Stimulated activated naive CD4-positive, alpha-beta T cell (primary cell): ENCODE data around the gene EQTN.

Experiments
- DNase-seq, 6 experiments: peaks; one replicate each; lab custom pipeline; 2025; lab: John Stamatoyannopoulos, UW

Gene EQTN

DNA sequence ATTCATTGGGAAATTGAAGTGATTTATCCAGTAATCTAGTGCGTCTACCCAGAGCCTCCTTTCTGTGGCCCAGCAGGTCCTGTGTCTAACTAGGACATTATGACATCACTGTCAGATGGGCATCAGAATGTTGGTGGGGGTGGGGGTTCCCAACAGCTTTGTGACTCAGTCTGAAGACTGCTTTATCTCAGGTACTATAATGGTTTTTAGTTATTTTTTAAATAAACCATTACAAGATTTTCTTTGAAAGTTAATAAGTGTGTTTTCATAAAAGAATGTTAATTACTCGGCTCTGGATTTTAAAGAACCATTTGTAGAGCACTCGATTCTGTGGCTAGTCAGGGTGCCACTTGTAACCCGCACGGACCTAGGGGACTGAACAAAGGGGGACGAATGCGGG lies at the start of gene EQTN:
Gene EQTN, minus strand, starts transcription at position 101 of the 400 bp plus-strand sequence. Its CDS starts 95 bp downstream, at position 6.
- DNase-seq: no peak

DNA sequence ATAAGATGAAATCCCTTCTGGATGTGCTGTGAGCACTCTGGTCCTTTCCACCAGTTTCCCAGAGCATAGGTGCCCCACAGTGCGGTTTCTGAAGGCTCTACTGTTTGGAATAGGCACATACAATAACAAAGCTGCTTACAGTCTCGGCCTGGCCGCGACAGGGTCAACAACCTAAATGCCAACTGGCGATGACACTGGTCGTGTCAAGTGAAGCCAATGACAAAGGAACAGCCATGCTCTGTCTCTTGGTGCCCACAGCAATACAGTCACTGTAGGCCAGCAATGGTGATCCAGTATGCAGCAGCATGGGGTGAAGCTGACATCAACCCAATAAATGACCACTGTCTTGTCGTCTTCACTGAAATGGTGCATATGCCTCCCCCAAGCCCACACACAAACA lies 47.8 kb upstream of the EQTN start:
- DNase-seq: no peak

DNA sequence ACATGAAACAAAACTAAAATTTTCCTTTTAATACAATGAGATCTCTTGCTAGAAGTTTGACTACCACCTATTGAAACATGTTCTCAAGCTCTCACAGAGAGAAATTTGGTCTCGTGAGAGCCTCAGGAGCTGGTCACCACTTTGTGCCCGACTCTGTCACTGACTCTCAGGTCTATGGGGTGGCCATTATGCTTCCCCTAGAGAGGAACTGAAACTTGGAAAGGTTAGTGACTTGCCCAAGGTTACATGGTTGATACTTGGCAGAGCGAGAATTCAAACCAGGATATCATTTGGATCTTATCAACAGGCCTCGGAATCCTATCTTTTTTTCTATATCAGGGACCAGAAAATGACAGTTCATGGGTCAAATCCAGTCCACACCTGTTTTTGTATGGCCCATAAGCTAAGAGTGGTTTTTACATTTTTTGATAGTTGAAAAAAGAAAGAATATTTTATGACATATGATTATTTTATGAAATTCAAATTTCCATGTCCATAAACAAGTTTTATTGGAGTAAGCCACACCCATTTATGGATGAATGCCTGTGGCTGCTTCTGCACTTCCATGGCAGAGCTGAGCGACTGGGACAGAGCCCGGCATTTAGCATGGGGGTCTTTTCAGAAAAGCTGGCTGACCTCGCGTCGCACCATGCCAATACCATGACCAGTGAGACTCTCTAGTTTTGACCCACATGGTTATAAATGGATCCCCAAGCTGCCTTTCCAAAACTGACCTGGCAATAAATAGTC lies 44.8 kb upstream of the EQTN start:
- DNase-seq: no peak

DNA sequence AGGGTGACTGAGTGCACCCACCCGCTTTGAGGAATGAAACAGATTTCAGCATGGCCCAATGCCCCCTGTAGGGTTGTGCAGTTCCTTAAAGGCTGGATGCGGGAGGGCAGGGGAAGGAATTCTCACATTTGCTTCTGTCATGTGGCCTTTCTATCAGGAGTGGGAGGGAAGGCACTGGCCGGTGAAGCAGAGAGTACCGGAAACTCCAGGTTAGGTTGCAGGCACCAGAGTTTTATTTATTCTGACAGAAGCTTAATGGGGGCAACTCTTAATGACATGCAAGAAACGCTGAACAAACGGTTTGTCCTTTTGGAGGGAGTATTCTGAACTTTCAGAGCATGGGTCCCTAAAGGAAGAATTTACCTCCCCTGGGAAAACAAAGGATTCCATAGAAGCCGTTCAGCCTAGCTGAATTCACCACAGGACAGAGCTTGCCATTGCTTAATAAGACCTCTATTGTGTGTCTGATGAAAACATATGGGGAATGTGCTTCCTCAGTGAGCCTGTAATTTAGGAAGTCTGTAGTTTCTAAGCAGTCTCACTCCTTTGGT lies 44.1 kb upstream of the EQTN start:
- DNase-seq: no peak

DNA sequence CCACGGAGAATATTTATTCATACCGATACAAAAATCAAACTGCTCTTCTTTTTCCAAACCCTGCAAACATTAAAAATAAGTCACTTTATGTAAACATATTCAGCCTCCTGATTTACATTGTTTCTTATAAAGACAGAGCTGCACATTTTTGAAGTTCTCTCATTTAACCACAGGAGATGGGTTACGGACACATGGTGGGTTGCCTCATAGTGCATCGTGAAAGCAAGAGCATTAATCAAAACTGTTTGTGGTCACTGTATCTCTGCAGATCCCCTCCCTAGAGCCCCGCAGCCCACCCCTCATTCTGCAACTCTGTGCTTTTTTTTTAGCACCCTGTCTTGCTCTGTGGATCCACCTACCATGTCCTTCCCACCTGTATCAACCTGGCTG lies 43.3 kb upstream of the EQTN start:
- DNase-seq: no peak

DNA sequence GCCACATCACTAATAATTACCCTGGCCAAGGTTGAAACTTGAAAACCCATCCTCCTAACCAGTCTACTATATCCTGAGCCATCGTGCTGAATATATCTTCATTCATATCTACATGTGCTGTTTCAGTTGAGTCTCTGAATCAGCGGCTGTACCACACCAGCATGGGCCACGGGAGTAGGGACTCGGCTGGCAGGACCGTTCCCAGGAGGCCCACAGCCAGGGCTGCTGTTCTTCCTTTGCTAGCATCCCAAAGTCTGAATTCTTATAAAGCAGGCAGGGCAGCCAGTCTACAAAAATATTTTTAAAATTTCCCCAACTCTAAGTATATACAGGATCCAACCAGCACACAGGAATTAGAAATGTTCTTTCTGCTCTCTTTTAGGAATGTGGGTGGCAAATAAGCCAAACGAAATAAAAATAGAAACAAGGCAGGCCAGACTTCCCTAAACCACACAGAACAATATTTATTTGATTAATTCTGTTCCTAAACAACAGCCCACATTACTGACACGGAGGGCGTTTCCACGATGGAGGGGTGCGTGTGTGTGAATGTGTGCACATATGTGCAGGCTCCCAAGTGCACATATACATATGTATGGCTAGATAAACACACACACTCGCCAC lies 42.8 kb upstream of the EQTN start:
- no peak for DNase-seq

DNA sequence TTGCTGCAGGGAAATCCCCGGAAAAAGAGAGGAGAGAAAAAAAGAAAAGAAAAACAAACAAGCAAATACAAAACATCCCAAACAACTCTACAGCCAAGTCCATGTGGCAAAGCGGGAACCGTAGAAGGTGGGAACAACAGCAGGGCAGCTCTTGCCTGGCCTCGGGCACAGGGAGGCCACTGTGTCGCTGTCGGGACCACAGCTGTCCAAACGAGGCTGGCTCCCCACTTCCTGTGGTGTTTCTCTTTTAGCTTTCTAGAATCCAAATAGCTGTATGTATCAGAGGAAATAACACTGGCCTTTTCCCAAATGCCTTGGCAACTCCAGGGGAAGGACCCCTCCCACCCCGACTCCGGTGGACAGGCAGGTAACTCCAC lies 41.6 kb upstream of the EQTN start:
- DNase-seq: no peak

DNA sequence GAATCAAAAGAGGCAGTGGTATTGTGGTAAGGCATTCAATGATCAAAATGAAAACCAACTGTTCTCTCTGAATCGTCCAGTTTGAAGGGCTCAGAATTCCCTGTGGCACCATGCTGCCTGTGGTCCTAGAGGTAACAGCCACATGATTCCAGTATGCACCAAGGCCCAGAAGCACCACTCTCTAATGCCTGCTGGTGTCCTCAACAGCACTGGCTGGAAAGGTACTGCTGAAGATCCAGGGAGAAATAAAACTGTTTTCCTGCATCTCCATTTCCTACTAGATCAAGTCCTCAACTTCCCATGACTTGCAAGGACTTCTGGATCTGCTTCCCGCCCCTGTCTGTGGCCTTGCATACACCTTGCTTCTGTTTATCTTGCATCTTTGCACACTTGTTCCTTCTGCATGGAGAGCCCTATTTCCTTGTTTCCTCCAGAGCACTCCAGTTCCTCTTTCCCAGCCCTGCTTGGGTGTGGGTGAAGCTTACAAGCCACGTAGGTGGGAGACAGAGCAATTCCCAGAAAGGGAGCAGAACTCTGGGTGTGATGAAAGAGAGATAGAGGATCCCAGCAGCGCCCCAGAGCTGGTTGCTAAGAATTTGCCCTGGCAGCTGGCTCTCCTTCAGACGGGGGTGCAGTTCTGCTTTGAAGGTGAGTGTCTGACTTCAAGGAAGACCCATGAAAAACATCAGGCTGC lies 41.0 kb upstream of the EQTN start:
- no peak for DNase-seq

DNA sequence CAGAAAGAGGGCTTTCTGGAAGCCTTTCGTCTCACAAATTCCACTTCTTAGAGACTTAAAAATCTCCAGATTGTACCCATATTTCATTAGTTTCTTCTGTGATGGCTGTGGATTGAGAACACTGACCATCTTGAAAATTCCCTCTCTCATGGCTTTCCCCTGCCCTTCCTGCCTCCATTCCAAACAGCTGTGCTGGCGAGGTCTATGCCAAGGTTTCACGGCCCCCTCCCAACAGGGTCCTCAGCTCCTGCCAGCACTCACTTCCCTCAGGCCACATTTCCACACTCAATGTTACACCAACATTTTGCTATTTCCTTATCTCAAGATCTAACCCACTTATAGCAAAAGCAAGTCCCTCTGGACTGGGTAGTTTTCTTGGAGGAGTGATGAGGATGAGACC lies 40.3 kb upstream of the EQTN start:
- no peak for DNase-seq

DNA sequence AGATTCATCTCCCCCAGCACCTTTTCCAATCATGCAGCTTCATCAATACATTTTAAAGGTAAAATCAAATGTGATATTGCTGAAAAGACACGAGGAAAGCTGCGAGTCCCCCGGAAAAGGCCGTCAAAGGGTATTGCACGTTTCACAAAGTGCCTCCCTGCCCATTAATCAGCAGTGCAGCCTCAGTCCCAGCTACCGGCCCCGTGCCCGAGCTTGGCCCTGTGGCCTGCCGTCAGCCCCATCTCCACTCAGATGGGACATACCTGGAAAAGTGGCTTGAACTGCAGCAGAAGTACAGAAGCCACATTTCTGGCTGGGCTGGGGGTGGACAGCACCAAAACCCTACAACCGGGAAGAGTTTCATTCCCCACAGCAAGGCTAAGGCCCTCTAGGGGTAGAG lies 39.9 kb upstream of the EQTN start:
- DNase-seq: no peak

DNA sequence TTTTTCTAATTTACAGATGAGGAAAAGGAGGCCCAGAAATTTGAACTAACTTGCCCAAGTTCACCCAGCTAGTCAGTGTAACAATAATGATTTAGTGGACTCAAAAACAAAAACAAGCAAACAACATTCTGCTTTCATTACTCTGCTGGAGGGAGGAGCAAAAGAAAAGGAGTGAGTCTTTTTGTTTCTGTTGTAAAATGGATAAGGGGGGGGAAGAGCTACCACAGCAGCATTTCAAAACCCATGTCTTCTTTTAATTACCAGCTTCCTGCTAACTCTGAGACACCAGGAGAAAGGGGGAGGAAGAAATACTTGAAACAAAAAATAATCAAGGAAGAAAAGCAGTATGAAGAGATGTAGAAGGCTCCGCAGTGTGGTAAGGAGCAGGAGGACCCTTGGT lies 39.2 kb upstream of the EQTN start:
- DNase-seq: no peak

DNA sequence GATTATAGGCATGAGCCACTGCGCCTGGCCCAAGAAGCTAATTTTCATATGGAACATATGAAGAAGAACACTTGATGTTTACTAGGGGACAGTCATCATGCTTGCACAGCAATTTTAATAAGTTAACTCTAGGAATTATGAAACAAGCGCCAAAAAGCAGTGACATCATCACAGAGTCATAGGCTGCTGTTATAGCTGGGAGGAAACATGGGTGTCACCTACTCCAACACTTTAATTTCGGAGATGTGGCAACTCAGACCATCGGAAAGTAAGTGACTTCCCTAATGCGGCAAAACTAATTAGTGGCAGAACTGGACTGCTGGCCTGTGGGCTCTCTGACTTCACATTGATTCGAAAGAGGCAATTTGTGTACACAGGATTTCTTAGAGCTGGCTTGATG lies 38.1 kb upstream of the EQTN start:
- DNase-seq: no peak

DNA sequence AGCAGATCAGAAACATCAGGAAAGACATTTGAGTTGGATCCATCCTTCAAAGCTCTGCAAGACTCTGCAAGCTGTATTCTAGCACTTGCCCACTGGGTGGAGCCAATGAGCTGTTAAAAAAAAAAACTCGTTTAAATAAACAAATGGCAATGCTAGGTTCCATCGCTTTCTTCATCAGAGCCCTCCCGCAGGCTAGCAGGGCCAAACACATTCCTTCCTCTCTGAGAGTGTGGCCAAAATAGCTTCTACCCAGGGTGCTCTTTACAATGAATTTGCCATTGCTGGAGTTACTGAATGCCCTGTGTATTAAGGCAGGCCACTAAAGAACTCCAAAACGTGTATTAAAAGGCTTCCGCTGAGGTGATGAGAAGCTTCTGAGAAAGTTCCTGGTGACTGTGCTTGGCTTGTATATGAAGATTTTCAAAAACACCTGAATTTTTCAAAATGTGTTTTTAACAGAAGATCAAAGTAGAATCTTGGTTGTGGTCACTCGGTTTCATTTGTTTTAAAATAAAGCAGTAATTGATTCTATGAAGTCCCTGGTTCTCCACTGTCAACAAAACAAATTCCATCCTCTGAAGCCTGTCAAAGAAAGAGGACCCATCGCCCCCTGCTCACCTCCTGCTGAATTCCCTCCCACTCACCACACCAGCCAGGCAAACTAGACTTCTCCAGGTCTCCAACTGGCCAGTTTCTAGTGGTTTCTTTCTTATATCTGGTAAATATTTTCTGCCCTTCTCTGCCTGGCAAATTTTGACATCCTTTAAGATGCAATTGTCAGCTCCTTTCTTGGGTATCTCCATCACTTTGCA lies 36.5 kb upstream of the EQTN start:
- peak in 5 of 6 experiments; percentile 17 to 70 (median 25) for DNase-seq

DNA sequence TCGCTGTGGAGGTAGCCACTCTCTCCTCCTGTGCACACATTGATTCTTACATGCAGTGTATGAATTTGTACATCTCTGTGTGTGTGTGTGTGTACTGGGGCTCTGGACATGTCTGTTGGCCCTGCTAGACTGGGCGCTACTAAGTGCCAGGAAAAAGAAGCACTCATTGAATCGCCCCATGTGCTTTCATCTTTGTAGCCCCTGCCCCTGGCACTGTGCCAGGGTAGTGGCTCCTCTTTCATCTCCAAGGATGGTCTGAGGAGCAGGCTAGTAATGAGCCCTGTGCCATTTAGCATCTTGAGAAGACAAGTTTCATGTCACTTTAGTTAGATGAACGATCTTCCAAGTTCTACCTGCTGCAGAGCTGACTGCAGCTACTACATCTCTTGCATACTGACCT lies 34.4 kb upstream of the EQTN start:
- DNase-seq: no peak

DNA sequence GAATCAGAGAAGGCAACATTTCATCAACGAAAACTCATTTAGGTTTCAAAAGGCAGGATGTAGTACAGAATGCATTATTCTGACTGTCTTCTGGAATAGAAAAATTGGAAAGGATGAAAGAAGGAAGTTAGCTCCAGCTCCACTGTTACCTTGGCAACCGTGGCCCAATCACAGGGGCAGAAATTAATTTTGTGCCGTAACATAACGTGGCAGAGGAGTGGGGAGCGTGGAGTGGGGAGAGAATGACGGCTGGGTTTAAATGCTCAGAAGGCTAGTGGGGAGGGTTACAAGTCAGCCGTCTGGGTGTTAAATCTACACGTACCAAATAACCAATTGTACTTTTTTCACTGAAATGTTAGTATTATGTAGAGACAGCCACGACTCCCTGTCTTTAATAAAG lies 32.3 kb upstream of the EQTN start:
- no peak for DNase-seq

DNA sequence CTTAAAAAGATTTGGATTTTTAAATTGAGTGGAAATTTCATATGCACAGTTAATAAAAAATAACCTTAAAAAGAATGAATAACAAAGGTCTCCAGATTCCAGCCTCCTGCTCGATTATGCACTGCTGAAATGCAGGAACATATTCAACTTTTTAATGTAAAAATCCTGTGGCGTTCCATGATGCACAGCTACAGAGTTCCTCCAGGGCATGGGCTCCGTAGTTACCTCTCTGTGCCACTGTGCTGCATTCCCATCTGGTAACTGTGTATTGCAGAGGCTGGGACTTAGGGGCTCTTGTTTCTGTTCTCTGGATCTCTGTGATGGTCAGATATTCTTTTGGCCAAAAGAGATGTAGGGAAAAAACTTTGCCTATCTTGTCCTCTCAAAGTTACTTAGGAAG lies 31.5 kb upstream of the EQTN start:
- no peak for DNase-seq

DNA sequence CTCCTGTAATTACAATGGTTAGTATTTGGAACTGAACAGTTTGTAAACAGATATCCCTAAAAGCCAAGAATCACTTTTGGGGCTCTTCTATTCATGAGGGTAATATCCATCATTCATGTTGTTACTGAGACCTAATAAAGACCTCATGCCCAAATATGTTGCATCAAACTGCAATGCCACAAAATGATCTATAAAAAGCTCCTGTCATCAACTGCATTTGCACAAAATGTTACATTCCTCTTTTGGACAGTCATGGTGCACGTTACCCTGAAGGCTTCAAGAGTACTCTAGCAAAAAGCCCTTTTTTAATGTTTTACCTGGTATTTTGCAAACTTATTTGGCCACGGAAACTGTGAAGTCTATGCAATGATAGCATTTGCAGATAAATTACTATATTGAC lies 14.2 kb upstream of the EQTN start:
- DNase-seq: no peak

DNA sequence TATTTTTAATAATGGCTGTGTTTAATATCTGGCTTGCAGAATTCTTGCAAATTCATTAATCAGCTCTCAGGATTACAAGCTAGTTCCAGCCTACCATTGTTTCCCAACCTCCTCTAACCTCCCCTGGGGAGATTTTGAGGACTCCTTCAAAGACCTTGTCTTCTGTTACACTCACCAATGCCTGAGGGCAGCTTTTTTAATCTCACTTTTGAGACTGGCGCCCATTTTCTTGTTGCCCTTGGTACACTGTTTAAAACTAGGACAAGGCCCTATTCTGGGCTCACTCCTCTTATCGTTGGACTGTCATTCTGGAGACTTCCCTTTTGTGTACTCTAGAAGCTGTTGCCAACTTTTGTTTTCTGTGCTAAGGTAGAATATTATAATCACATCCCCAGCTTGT lies 13.6 kb upstream of the EQTN start:
- DNase-seq: no peak

DNA sequence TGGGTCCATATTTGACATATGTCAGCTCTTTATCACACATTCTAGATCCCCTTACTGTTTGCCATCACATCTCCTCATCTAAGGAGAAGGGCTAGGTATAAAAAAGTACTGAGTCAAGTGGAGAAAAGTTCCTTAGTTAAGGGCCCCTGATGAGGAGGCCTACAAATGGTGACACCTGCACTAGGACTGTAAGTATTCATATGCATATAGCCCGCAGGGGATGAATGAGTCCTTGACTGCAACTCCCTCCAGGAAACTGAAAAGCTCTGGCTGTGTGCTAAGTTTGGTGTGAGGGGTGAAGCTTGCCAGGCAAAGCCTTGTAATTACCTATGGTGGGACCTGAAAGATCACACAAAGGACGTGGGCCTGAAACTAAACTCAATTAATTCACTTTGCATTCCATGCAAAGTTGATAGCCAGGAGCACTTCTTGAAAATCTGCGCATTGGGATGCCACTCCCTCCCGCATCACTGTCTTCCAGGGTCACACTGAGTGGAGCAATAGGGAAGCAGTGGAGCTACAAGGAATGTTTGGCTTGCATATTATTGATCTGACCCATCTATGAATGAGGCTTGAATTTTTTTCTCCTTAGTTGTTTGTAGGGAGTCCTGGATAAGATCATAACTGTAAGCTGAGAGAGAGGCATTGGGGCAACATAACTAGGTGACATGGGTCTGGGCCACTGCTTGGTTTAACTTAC lies 11.9 kb upstream of the EQTN start:
- no peak for DNase-seq

DNA sequence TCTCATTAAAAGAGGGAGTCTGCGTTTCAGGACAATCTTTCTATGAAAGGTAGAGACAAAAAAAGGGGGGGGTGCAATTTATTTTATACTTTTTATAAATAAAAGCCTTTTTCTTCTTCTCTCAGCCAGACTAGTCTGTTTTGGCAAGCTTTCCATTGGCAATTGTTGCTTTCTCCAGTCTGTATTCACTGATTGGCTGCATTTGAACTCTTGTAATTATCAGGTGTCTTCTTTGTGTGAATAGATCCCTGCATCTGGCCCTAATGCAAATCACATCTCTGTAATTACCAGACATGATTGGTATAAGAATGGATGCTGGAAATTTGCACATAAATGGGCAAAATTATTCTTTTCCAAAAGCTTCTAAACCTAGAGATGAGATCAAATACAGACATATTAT lies 7.6 kb upstream of the EQTN start:
- no peak for DNase-seq

DNA sequence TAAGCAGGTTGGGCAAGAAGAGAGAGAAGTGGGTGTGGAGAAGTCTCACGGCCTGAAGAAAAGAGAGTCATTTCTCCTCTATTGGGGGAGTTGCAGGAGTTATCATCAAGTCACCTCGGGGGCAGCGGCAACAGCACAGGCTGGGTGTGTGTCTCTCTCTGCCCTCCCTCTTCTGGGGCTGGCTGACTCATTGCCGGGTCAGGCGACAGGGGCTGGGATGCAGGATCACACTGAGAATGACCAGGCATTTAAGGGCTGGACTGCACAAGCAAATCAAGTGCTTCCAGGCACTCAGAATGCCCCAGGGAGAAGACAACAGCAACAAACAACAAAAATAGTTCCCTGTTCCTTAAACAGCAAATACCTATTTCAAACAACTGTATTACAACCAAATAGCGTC lies 6.3 kb upstream of the EQTN start:
- no peak for DNase-seq

DNA sequence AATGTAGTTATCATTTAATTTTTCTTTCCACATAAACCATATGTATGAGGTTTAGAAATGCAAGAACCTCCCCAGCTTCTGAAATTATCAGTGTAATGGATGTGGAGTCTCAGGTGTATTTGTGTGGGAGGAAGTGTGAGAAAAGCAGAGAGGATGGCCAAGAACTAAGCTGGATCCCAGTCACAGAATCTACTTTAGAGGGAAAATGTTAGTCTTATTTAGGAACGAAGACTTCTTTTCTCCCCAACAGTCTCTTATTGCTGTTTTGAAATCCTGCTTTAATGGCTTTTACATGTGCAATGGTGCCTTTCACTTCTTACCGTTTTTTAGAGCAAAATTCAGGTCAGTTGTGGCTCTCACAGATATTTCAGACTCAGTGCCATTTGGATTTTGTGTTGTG lies 3.0 kb downstream of the EQTN start:
- no peak for DNase-seq
